Measurements from ENCODE around the gene HSPA6.
"Not testable (repeated sequence)": the region's sequence is repeated elsewhere in the genome, so short reads cannot be mapped to it uniquely, and the experiment has no call there.

HSPA6 gene

GRCh38 chr1:161523817-161524741 lies at the start of gene HSPA6:
HSPA6 (plus strand) TSS chr1:161524540; CDS start chr1:161524659, 119 bp downstream.
- peak; percentile 81 to 83 for DNase-seq

GRCh38 chr1:161477711-161478110 lies 46.6 kb upstream of the HSPA6 start:
- not testable (repeated sequence) for DNase-seq

- DNase-seq: no peak
Observed at GRCh38 chr1:161478985-161479384, 45.4 kb upstream of the HSPA6 start.

GRCh38 chr1:161480381-161481035 lies 43.8 kb upstream of the HSPA6 start:
- DNase-seq: no peak

- no peak for DNase-seq
Observed at GRCh38 chr1:161481624-161482392, 42.5 kb upstream of the HSPA6 start.

GRCh38 chr1:161482610-161483009 lies 41.7 kb upstream of the HSPA6 start:
- DNase-seq: no peak

GRCh38 chr1:161483361-161483760 lies 41.0 kb upstream of the HSPA6 start:
- no peak for DNase-seq

GRCh38 chr1:161484613-161485012 lies 39.7 kb upstream of the HSPA6 start:
- no peak for DNase-seq

- peak; percentile 12 to 49 for DNase-seq
Observed at GRCh38 chr1:161486806-161487741, 37.3 kb upstream of the HSPA6 start.

GRCh38 chr1:161491472-161491871 lies 32.9 kb upstream of the HSPA6 start:
- no peak for DNase-seq

- DNase-seq: no peak
Observed at GRCh38 chr1:161492827-161493226, 31.5 kb upstream of the HSPA6 start.

GRCh38 chr1:161494091-161494735 lies 30.1 kb upstream of the HSPA6 start:
- no peak for DNase-seq

- no peak for DNase-seq
Observed at GRCh38 chr1:161495490-161495889, 28.9 kb upstream of the HSPA6 start.

GRCh38 chr1:161497961-161498360 lies 26.4 kb upstream of the HSPA6 start:
- no peak for DNase-seq

GRCh38 chr1:161498646-161499045 lies 25.7 kb upstream of the HSPA6 start:
- DNase-seq: no peak

- DNase-seq: no peak
Observed at GRCh38 chr1:161499099-161500039, 25.0 kb upstream of the HSPA6 start.

GRCh38 chr1:161501234-161501633 lies 23.1 kb upstream of the HSPA6 start:
- DNase-seq: no peak

GRCh38 chr1:161502181-161502580 lies 22.2 kb upstream of the HSPA6 start:
- no peak for DNase-seq

- DNase-seq: no peak
Observed at GRCh38 chr1:161502641-161503393, 21.5 kb upstream of the HSPA6 start.

- no peak for DNase-seq
Observed at GRCh38 chr1:161503394-161503748, 21.0 kb upstream of the HSPA6 start.
